GM12801 (cell line): Measurements from ENCODE around the gene CDK5R1.

ENCODE experiments used
- CTCF ChIP-seq: IDR thresholded peaks from one replicate; pipeline ENCODE4 v1.5.1; 2011; ENCODE audit warnings: control low read depth; ENCODE audit not compliant: insufficient read length; ENCODE audit errors: extremely low read depth

Gene CDK5R1

GRCh38 chr17:32475258-32475657 lies 11.5 kb upstream of the CDK5R1 start:
- no peak for TF ChIP-seq CTCF

GRCh38 chr17:32477220-32477619 lies 9.6 kb upstream of the CDK5R1 start:
- TF ChIP-seq CTCF: no peak

- no peak for TF ChIP-seq CTCF
Observed at GRCh38 chr17:32479074-32479617, 7.6 kb upstream of the CDK5R1 start.

- no peak for TF ChIP-seq CTCF
Observed at GRCh38 chr17:32481193-32481592, 5.6 kb upstream of the CDK5R1 start.

- TF ChIP-seq CTCF: no peak
Observed at GRCh38 chr17:32482568-32483320, 4.0 kb upstream of the CDK5R1 start.

- peak; percentile 88 for TF ChIP-seq CTCF
Observed at GRCh38 chr17:32483451-32484019, 3.3 kb upstream of the CDK5R1 start.

GRCh38 chr17:32484041-32484461 lies 2.7 kb upstream of the CDK5R1 start:
- TF ChIP-seq CTCF: no peak
